ENCODE results near the gene SLIT1. TPM values are rescaled to one million over a fixed set of nuclear protein-coding genes. Genes with fewer than 3 reads are reported as not detected.

SLIT1 gene
- total and polyA plus RNA-seq, 5 donors from 2014 or later: 0.32 TPM; not detected in 4

- Histone ChIP-seq H3K4me1 (ENCODE audit: control insufficient read depth, insufficient read depth, low read length, poor library complexity, severe bottlenecking) (peaks cover 9% of the 10 kb centered on the region), H3K9me3 (ENCODE audit: control insufficient read depth in 2 of 2, low read length in 2 of 2) (no peaks in the 10 kb centered on the region), H3K4me3 (ENCODE audit: low read depth, low read length) (no peak overlapping the region), H3K27me3 (ENCODE audit: control insufficient read depth, insufficient read depth, low read length) (no peaks in the 10 kb centered on the region), H3K36me3 (ENCODE audit: control insufficient read depth, insufficient read depth, low read length) (no peaks in the 10 kb centered on the region), H3K27ac (ENCODE audit: insufficient read depth, low read length, poor library complexity, severe bottlenecking) (no peak overlapping the region)
- H3K36me3 Mint-ChIP-seq: no peaks in the 10 kb centered on the region
- H3K27me3 Mint-ChIP-seq: no peaks in the 10 kb centered on the region
- H3K4me1 Mint-ChIP-seq: peaks cover 7 to 15% (median 10%) of the 10 kb centered on the region in 4 donors
- H3K27ac Mint-ChIP-seq: peak overlapping the region in 1 of 3 donors; percentile 91
- no peaks in the 10 kb centered on the region for H3K9me3 Mint-ChIP-seq
- no peak overlapping the region for H3K4me3 Mint-ChIP-seq
- no peak for DNase-seq
- no peak for ATAC-seq (ENCODE audit: low read depth in 2 of 2)
These were observed 168.3 kb downstream of the SLIT1 start for GRCh38 chr10:97017474-97017903.

GRCh38 chr10:97016728-97017473, 168.9 kb downstream of the SLIT1 start:
- Histone ChIP-seq H3K27ac (ENCODE audit: insufficient read depth, low read length, poor library complexity, severe bottlenecking) (no peak overlapping the region), H3K36me3 (ENCODE audit: control insufficient read depth, insufficient read depth, low read length) (no peaks in the 10 kb centered on the region), H3K4me1 (ENCODE audit: control insufficient read depth, insufficient read depth, low read length, poor library complexity, severe bottlenecking) (peaks cover 9% of the 10 kb centered on the region), H3K4me3 (ENCODE audit: low read depth, low read length) (peak overlapping the region; percentile 13), H3K27me3 (ENCODE audit: control insufficient read depth, insufficient read depth, low read length) (no peaks in the 10 kb centered on the region), H3K9me3 (ENCODE audit: control insufficient read depth in 2 of 2, low read length in 2 of 2) (no peaks in the 10 kb centered on the region)
- H3K4me3 Mint-ChIP-seq: peak overlapping the region in 2 of 4 donors; percentile 41 to 87
- H3K36me3 Mint-ChIP-seq: no peaks in the 10 kb centered on the region
- DNase-seq (peak in 1 of 3 donors; percentile 69), ATAC-seq (ENCODE audit: low read depth in 2 of 2) (peak; percentile 33 to 50)
- H3K27ac Mint-ChIP-seq: peak overlapping the region; percentile 82 to 93 (median 84)
- H3K9me3 Mint-ChIP-seq: peaks cover 0 to 1% (median 0%) of the 10 kb centered on the region in 7 donors
- peaks cover 7 to 15% (median 10%) of the 10 kb centered on the region in 4 donors for H3K4me1 Mint-ChIP-seq
- H3K27me3 Mint-ChIP-seq: no peaks in the 10 kb centered on the region

GRCh38 chr10:97015240-97015639, 170.5 kb downstream of the SLIT1 start:
- peak overlapping the region in 1 of 4 donors; percentile 15 for H3K4me3 Mint-ChIP-seq
- peaks cover 7 to 15% (median 10%) of the 10 kb centered on the region in 4 donors for H3K4me1 Mint-ChIP-seq
- no peak for ATAC-seq (ENCODE audit: low read depth in 2 of 2)
- Histone ChIP-seq H3K36me3 (ENCODE audit: control insufficient read depth, insufficient read depth, low read length) (no peaks in the 10 kb centered on the region), H3K27me3 (ENCODE audit: control insufficient read depth, insufficient read depth, low read length) (no peaks in the 10 kb centered on the region), H3K4me3 (ENCODE audit: low read depth, low read length) (no peak overlapping the region), H3K4me1 (ENCODE audit: control insufficient read depth, insufficient read depth, low read length, poor library complexity, severe bottlenecking) (peaks cover 9% of the 10 kb centered on the region), H3K27ac (ENCODE audit: insufficient read depth, low read length, poor library complexity, severe bottlenecking) (no peak overlapping the region), H3K9me3 (ENCODE audit: control insufficient read depth in 2 of 2, low read length in 2 of 2) (no peaks in the 10 kb centered on the region)
- H3K27ac Mint-ChIP-seq: no peak overlapping the region
- no peak for DNase-seq
- no peaks in the 10 kb centered on the region for H3K36me3 Mint-ChIP-seq
- H3K27me3 Mint-ChIP-seq: no peaks in the 10 kb centered on the region
- H3K9me3 Mint-ChIP-seq: peaks cover 0 to 2% (median 0%) of the 10 kb centered on the region in 7 donors

- no peak overlapping the region for H3K4me3 Mint-ChIP-seq
- no peak for ATAC-seq (ENCODE audit: low read depth in 2 of 2)
- H3K4me1 Mint-ChIP-seq: peaks cover 7 to 15% (median 10%) of the 10 kb centered on the region in 4 donors
- peaks cover 0 to 4% (median 2%) of the 10 kb centered on the region in 7 donors for H3K9me3 Mint-ChIP-seq
- H3K27ac Mint-ChIP-seq: peak overlapping the region in 1 of 3 donors; percentile 18
- no peak overlapping the region for H3K4me3 ChIP-seq (ENCODE audit: low read depth, low read length)
- no peaks in the 10 kb centered on the region for H3K9me3 ChIP-seq (ENCODE audit: control insufficient read depth in 2 of 2, low read length in 2 of 2)
- H3K27me3 Mint-ChIP-seq: peaks cover 4% of the 10 kb centered on the region
- no peaks in the 10 kb centered on the region for H3K36me3 Mint-ChIP-seq
- no peak overlapping the region for H3K27ac ChIP-seq (ENCODE audit: insufficient read depth, low read length, poor library complexity, severe bottlenecking)
- no peak for DNase-seq
- H3K36me3 ChIP-seq (ENCODE audit: control insufficient read depth, insufficient read depth, low read length): no peaks in the 10 kb centered on the region
- peaks cover 9% of the 10 kb centered on the region for H3K4me1 ChIP-seq (ENCODE audit: control insufficient read depth, insufficient read depth, low read length, poor library complexity, severe bottlenecking)
- H3K27me3 ChIP-seq (ENCODE audit: control insufficient read depth, insufficient read depth, low read length): no peaks in the 10 kb centered on the region
These were observed 171.8 kb downstream of the SLIT1 start for GRCh38 chr10:97013983-97014382.

GRCh38 chr10:97013568-97013967, 172.2 kb downstream of the SLIT1 start:
- H3K36me3 Mint-ChIP-seq: no peaks in the 10 kb centered on the region
- peaks cover 7 to 15% (median 10%) of the 10 kb centered on the region in 4 donors for H3K4me1 Mint-ChIP-seq
- H3K27me3 ChIP-seq (ENCODE audit: control insufficient read depth, insufficient read depth, low read length): no peaks in the 10 kb centered on the region
- H3K9me3 ChIP-seq (ENCODE audit: control insufficient read depth in 2 of 2, low read length in 2 of 2): no peaks in the 10 kb centered on the region
- no peak for DNase-seq
- H3K27me3 Mint-ChIP-seq: peaks cover 4% of the 10 kb centered on the region
- no peak overlapping the region for H3K27ac ChIP-seq (ENCODE audit: insufficient read depth, low read length, poor library complexity, severe bottlenecking)
- no peak overlapping the region for H3K4me3 ChIP-seq (ENCODE audit: low read depth, low read length)
- H3K27ac Mint-ChIP-seq: no peak overlapping the region
- no peak overlapping the region for H3K4me3 Mint-ChIP-seq
- H3K9me3 Mint-ChIP-seq: peaks cover 0 to 5% (median 2%) of the 10 kb centered on the region in 7 donors
- ATAC-seq (ENCODE audit: low read depth in 2 of 2): no peak
- H3K36me3 ChIP-seq (ENCODE audit: control insufficient read depth, insufficient read depth, low read length): no peaks in the 10 kb centered on the region
- H3K4me1 ChIP-seq (ENCODE audit: control insufficient read depth, insufficient read depth, low read length, poor library complexity, severe bottlenecking): peaks cover 9% of the 10 kb centered on the region

GRCh38 chr10:97012470-97012869, 173.3 kb downstream of the SLIT1 start:
- Histone ChIP-seq H3K4me3 (ENCODE audit: low read depth, low read length) (no peak overlapping the region), H3K36me3 (ENCODE audit: control insufficient read depth, insufficient read depth, low read length) (no peaks in the 10 kb centered on the region), H3K27me3 (ENCODE audit: control insufficient read depth, insufficient read depth, low read length) (no peaks in the 10 kb centered on the region), H3K9me3 (ENCODE audit: control insufficient read depth in 2 of 2, low read length in 2 of 2) (peaks cover 7 to 11% of the 10 kb centered on the region in 2 experiments), H3K4me1 (ENCODE audit: control insufficient read depth, insufficient read depth, low read length, poor library complexity, severe bottlenecking) (peaks cover 9% of the 10 kb centered on the region), H3K27ac (ENCODE audit: insufficient read depth, low read length, poor library complexity, severe bottlenecking) (no peak overlapping the region)
- DNase-seq (no peak), ATAC-seq (ENCODE audit: low read depth in 2 of 2) (no peak)
- peaks cover 0 to 11% (median 4%) of the 10 kb centered on the region in 7 donors for H3K9me3 Mint-ChIP-seq
- peaks cover 7 to 15% (median 10%) of the 10 kb centered on the region in 4 donors for H3K4me1 Mint-ChIP-seq
- H3K36me3 Mint-ChIP-seq: no peaks in the 10 kb centered on the region
- no peak overlapping the region for H3K27ac Mint-ChIP-seq
- peaks cover 4% of the 10 kb centered on the region for H3K27me3 Mint-ChIP-seq
- no peak overlapping the region for H3K4me3 Mint-ChIP-seq

GRCh38 chr10:97011397-97011796, 174.4 kb downstream of the SLIT1 start:
- ATAC-seq (ENCODE audit: low read depth in 2 of 2) (no peak), DNase-seq (no peak)
- peaks cover 0 to 21% (median 9%) of the 10 kb centered on the region in 7 donors for H3K9me3 Mint-ChIP-seq
- Histone ChIP-seq H3K27me3 (ENCODE audit: control insufficient read depth, insufficient read depth, low read length) (no peaks in the 10 kb centered on the region), H3K36me3 (ENCODE audit: control insufficient read depth, insufficient read depth, low read length) (no peaks in the 10 kb centered on the region), H3K4me3 (ENCODE audit: low read depth, low read length) (no peak overlapping the region), H3K9me3 (ENCODE audit: control insufficient read depth in 2 of 2, low read length in 2 of 2) (peaks cover 15 to 21% of the 10 kb centered on the region in 2 experiments), H3K27ac (ENCODE audit: insufficient read depth, low read length, poor library complexity, severe bottlenecking) (no peak overlapping the region), H3K4me1 (ENCODE audit: control insufficient read depth, insufficient read depth, low read length, poor library complexity, severe bottlenecking) (peaks cover under 1% of the 10 kb centered on the region)
- no peaks in the 10 kb centered on the region for H3K36me3 Mint-ChIP-seq
- peaks cover 4% of the 10 kb centered on the region for H3K27me3 Mint-ChIP-seq
- no peak overlapping the region for H3K27ac Mint-ChIP-seq
- peaks cover 2 to 5% (median 4%) of the 10 kb centered on the region in 4 donors for H3K4me1 Mint-ChIP-seq
- no peak overlapping the region for H3K4me3 Mint-ChIP-seq

Data from CD4-positive, CD25-positive, alpha-beta regulatory T cell (primary cell).